ENCODE data around the gene CABP1. TPM values are rescaled to one million over a fixed set of nuclear protein-coding genes. Genes with fewer than 3 reads are reported as not detected.

CABP1 gene
- total and polyA plus RNA-seq, 10 of the 15 experiments (the other 5 are each of a cell fraction or from before 2014, with no cell fraction given): 0.16 to 2.4 (median 0.80) TPM; not detected in 2

DNA sequence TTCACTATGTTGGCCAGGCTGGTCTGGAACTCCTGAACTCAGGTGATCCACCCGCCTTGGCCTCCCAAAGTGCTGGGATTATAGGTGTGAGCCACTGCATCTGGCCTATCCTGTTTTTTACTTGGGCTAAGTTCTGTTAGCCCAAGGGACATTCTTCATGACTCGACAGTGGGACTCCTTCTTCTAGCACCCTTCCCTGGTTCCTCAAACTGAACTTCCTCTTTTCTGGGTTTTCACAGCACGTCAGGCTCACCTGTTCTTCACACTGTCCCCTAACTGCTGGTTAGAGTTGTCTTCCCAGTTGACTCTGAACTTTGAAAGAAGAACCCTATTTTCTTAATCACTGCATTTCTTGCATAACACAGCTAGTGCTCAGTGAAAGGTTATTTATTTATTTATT lies 22.5 kb downstream of the CABP1 start (continued):
- TF ChIP-seq BCL11A (IDR thresholded peaks at IDR 0.05; ENCODE audit: low read depth, low read length): peak; percentile 40; the same call in 1 of the 2 replicates
- 0 out of 2 replicates have a peak, but pooled peaks have one; percentile 50 for TF ChIP-seq NBN (IDR thresholded peaks at IDR 0.05)
- 0 out of 4 replicates have a peak, but pooled peaks of 1 of the 2 experiments have one; percentile 59 for TF ChIP-seq EP300 (IDR thresholded peaks at IDR 0.05; ENCODE audit: borderline replicate concordance in 1 of 2, control insufficient read depth in 1 of 2, low read depth in 2 of 2, low read length in 2 of 2)
- TF ChIP-seq SMAD5 (IDR thresholded peaks at IDR 0.05; ENCODE audit: low read depth): no peak

DNA sequence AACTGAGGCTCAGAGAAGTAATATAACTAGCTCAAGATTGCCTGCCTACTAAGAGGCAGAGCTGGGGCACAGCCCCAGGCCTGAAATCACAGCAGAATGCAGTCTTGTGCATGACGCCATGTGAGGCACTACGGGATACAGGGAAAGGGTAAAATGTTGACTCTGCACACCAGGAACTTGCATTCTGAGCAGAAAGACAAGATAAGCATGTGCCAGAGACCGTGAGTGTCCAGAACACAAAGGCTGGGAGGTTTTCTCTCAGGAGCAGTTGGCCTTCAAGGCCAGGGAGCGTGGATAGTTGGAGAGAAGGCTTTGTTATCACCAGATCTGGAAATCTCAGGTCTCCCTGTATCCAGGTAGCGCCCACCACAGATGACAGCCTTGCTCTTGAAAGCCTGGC lies 23.3 kb downstream of the CABP1 start:
- ChIA-PET RAD21 (ENCODE audit: unreplicated experiment) (interaction anchor here (0.5 to 3.6 kb wide), 5 partner anchors 14 to 372 kb away, joined by 3 to 23 read pairs (median 10); partner anchors contain the start of genes MLEC and RNU4-2), SMC1A (ENCODE audit: uncharacterized antibody, unreplicated experiment) (interaction anchor here (0.6 to 18.2 kb wide), 10 partner anchors 9 to 190 kb away, joined by 3 to 149 read pairs (median 4); partner anchors contain the start of gene MLEC), CTCF (interaction anchor here (0.7 to 9.7 kb wide), 6 partner anchors 13 to 309 kb away, joined by 3 to 184 read pairs (median 4); partner anchors contain the start of gene POP5), POLR2A (interaction anchor here (0.5 to 3.6 kb wide), 9 partner anchors 10 to 83 kb away, joined by 3 to 23 read pairs (median 4); partner anchors contain the start of gene POP5)
- Histone ChIP-seq H2AFZ (ENCODE audit: control insufficient read depth, low read depth, low read length) (no peak overlapping the region), H3K27me3 (replicated peaks in 1 of 2; ENCODE audit: control insufficient read depth in 2 of 2, insufficient read depth in 2 of 2, low read length in 1 of 2) (no peaks in the 10 kb centered on the region), H3K4me1 (ENCODE audit: control insufficient read depth, insufficient read depth, low read length) (peaks cover 17% of the 10 kb centered on the region), H3K9me3 (replicated peaks; ENCODE audit: control insufficient read depth, insufficient read depth, low read length) (no peaks in the 10 kb centered on the region), H3K27ac (ENCODE audit: control insufficient read depth, insufficient read depth) (no peak overlapping the region), H4K20me1 (ENCODE audit: control insufficient read depth, insufficient read depth) (no peaks in the 10 kb centered on the region), H3K36me3 (ENCODE audit: control insufficient read depth in 2 of 2, insufficient read depth in 2 of 2, low read length in 1 of 2) (no peaks in the 10 kb centered on the region), H3K4me2 (ENCODE audit: control insufficient read depth, insufficient read depth) (no peak overlapping the region), H3K4me3 (no peak overlapping the region), H3K79me2 (ENCODE audit: control insufficient read depth, insufficient read depth, low read length) (no peaks in the 10 kb centered on the region), H3K9ac (ENCODE audit: control insufficient read depth, insufficient read depth, low read length) (no peak overlapping the region)
- in situ Hi-C loops (cut with MboI) (no loop called here), intact Hi-C loops (cut with micrococcal nuclease; ENCODE audit: unreplicated experiment) (no loop called here)
- no TSS peak for BruUV-seq (replicated peaks)
- no peak for ATAC-seq
- no peak for FAIRE-seq
- DNase-seq (ENCODE audit: low read depth, low spot score): no peak
- 92% methylated on average over 5 of the region's 5 CpGs for WGBS (ENCODE audit: insufficient coverage, insufficient replicate concordance, low lambda C conversion rate, missing lambda C conversion rate)
- TF ChIP-seq, protein P1, sequence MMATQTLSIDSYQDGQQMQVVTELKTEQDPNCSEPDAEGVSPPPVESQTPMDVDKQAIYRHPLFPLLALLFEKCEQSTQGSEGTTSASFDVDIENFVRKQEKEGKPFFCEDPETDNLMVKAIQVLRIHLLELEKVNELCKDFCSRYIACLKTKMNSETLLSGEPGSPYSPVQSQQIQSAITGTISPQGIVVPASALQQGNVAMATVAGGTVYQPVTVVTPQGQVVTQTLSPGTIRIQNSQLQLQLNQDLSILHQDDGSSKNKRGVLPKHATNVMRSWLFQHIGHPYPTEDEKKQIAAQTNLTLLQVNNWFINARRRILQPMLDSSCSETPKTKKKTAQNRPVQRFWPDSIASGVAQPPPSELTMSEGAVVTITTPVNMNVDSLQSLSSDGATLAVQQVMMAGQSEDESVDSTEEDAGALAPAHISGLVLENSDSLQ (IDR thresholded peaks at IDR 0.05): no peak
- TF ChIP-seq SMAD5 (IDR thresholded peaks at IDR 0.05; ENCODE audit: low read depth) (no peak), NR2C1 (IDR thresholded peaks at IDR 0.05) (no peak), PAX5 (IDR thresholded peaks at IDR 0.05; ENCODE audit: borderline replicate concordance, low read depth, low read length) (no peak), SMC3 (IDR thresholded peaks at IDR 0.05; ENCODE audit: borderline replicate concordance, low read length) (no peak), TAF1 (IDR thresholded peaks at IDR 0.05; ENCODE audit: borderline replicate concordance, low read depth, low read length) (no peak), RFX5 (IDR thresholded peaks at IDR 0.05; ENCODE audit: low read depth, low read length) (no peak), EED (IDR thresholded peaks at IDR 0.05; ENCODE audit: low read depth) (no peak), NR2C2 (IDR thresholded peaks at IDR 0.05; ENCODE audit: borderline replicate concordance, control insufficient read depth, insufficient read length, low read depth) (no peak)
- TF ChIP-seq, protein P2, sequence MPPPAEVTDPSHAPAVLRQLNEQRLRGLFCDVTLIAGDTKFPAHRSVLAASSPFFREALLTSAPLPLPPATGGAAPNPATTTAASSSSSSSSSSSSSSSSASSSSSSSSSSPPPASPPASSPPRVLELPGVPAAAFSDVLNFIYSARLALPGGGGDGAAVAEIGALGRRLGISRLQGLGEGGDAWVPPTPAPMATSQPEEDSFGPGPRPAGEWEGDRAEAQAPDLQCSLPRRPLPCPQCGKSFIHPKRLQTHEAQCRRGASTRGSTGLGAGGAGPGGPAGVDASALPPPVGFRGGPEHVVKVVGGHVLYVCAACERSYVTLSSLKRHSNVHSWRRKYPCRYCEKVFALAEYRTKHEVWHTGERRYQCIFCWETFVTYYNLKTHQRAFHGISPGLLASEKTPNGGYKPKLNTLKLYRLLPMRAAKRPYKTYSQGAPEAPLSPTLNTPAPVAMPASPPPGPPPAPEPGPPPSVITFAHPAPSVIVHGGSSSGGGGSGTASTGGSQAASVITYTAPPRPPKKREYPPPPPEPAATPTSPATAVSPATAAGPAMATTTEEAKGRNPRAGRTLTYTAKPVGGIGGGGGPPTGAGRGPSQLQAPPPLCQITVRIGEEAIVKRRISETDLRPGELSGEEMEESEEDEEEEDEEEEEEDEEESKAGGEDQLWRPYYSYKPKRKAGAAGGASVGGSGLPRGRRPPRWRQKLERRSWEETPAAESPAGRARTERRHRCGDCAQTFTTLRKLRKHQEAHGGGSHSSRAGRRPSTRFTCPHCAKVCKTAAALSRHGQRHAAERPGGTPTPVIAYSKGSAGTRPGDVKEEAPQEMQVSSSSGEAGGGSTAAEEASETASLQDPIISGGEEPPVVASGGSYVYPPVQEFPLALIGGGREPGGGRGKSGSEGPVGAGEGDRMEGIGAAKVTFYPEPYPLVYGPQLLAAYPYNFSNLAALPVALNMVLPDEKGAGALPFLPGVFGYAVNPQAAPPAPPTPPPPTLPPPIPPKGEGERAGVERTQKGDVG (CRISPR knock-in tag; IDR thresholded peaks at IDR 0.05): no peak
